ENCODE data around the gene DHRS1. TPM values are rescaled to one million over a fixed set of nuclear protein-coding genes. Genes with fewer than 3 reads are reported as not detected.
A peak's percentile ranks its signal among the peaks of the same experiment; 100 is the strongest.

Gene DHRS1
- total RNA-seq, 1 donor from 2014 or later: 6.3 TPM

DNA sequence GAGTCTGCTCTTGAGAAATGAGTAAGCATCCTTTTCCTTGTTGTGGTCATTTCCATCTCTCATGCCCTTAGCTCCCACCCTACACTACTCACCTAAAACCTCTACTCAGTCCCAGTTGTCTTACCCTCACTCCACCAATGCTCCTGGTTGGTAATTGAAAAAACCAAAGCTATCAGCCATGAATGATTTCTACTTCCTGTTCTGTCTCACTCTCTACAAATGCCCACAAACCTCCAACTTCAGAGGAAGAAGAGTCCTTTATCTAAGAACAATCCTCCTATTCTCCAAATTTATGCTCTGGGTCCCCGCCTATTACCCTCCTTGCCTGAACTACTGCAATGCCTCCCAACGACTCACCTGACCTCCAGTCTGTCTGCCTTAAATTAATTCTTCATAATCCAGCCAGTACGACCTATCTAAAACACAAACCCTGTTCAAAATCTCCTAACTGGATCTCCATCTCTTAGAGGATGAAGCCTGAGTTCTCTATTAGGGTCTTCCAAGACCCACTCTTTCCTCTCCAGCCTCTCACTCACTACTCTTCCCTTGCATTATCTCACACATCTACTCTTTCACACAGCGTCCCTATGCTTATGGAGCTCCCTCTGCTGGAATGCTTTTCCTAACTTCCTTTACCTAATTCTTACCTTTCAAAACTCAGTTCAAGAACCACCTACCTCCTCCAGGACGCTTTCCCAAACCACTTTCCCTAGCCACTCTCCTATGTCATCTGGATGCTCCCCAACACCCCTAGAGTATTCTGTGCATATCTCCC lies 2.2 kb downstream of the DHRS1 start:
- no peaks in the 10 kb centered on the region for H3K27me3 ChIP-seq (ENCODE audit: control insufficient read depth in 3 of 3, insufficient read depth in 3 of 3, low read length in 3 of 3)
- no peak overlapping the region for H3K4me3 ChIP-seq (ENCODE audit: low read length in 3 of 3)
- no peak overlapping the region for H3K27ac ChIP-seq (ENCODE audit: low read depth, low read length)
- peaks cover 12 to 31% (median 27%) of the 10 kb centered on the region in 3 donors for H3K36me3 ChIP-seq (ENCODE audit: control insufficient read depth in 3 of 3, insufficient read depth in 3 of 3, low read length in 3 of 3)
- no peak overlapping the region for H3K9ac ChIP-seq (ENCODE audit: low read depth in 1 of 3, low read length in 3 of 3)
- no peaks in the 10 kb centered on the region for H3K9me3 ChIP-seq (ENCODE audit: control insufficient read depth in 3 of 3, low read length in 3 of 3)
- peaks cover 19 to 32% (median 26%) of the 10 kb centered on the region in 3 donors for H3K4me1 ChIP-seq (ENCODE audit: control insufficient read depth in 3 of 3, insufficient read depth in 3 of 3, low read length in 3 of 3)

GRCh38 chr14:24296341-24297157 lies 3.0 kb downstream of the DHRS1 start:
- peaks cover 8 to 30% (median 27%) of the 10 kb centered on the region in 3 donors for H3K36me3 ChIP-seq (ENCODE audit: control insufficient read depth in 3 of 3, insufficient read depth in 3 of 3, low read length in 3 of 3)
- H3K27ac ChIP-seq (ENCODE audit: low read depth, low read length): no peak overlapping the region
- H3K9ac ChIP-seq (ENCODE audit: low read depth in 1 of 3, low read length in 3 of 3): peak overlapping the region in 1 of 3 donors; percentile 10
- H3K27me3 ChIP-seq (ENCODE audit: control insufficient read depth in 3 of 3, insufficient read depth in 3 of 3, low read length in 3 of 3): no peaks in the 10 kb centered on the region
- H3K4me3 ChIP-seq (ENCODE audit: low read length in 3 of 3): no peak overlapping the region
- peaks cover 19 to 32% (median 25%) of the 10 kb centered on the region in 3 donors for H3K4me1 ChIP-seq (ENCODE audit: control insufficient read depth in 3 of 3, insufficient read depth in 3 of 3, low read length in 3 of 3)
- H3K9me3 ChIP-seq (ENCODE audit: control insufficient read depth in 3 of 3, low read length in 3 of 3): no peaks in the 10 kb centered on the region

- Histone ChIP-seq H3K27ac (ENCODE audit: low read depth, low read length) (no peak overlapping the region), H3K9me3 (ENCODE audit: control insufficient read depth in 3 of 3, low read length in 3 of 3) (no peaks in the 10 kb centered on the region), H3K36me3 (ENCODE audit: control insufficient read depth in 3 of 3, insufficient read depth in 3 of 3, low read length in 3 of 3) (peaks cover 23 to 45% (median 43%) of the 10 kb centered on the region in 3 donors), H3K4me3 (ENCODE audit: low read length in 3 of 3) (no peak overlapping the region), H3K27me3 (ENCODE audit: control insufficient read depth in 3 of 3, insufficient read depth in 3 of 3, low read length in 3 of 3) (no peaks in the 10 kb centered on the region), H3K4me1 (ENCODE audit: control insufficient read depth in 3 of 3, insufficient read depth in 3 of 3, low read length in 3 of 3) (peaks cover under 1 to 10% (median 2%) of the 10 kb centered on the region in 3 donors), H3K9ac (ENCODE audit: low read depth in 1 of 3, low read length in 3 of 3) (no peak overlapping the region)
Observed at GRCh38 chr14:24293525-24293924, 6.1 kb downstream of the DHRS1 start.

DNA sequence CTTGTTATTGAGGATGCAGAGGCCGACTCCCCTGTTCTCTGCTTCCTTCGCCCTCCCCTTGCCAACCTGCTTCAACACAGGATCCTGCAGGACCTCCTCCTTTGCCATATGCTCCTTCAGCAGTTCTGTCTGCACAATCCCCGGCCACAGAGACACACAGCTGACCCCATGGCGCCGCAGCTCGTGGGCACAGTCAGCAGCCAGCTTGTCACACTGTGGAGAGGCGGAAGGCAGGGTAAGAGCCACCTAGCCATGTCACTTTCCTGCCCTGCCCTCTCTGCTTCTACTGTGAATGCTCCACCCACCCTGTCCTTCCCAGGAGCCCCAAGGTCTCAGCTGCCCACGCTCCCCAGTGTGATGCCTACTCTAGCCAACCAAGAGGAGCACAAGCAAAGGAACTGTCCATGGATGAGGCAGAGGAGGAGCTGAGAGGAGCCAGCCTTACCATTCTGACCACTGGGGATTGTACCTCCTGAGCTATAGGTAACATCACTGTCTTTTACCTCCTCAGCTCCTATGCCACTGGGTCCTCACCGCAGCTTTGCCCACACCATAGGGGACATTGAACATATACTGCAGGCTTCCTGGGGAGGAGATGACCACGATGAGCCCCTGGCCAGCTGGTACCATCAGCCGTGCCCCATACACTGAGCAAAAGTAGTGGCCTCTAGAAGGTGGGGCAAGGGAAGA lies 7.3 kb downstream of the DHRS1 start:
- Histone ChIP-seq H3K9ac (ENCODE audit: low read depth in 1 of 3, low read length in 3 of 3) (no peak overlapping the region), H3K4me3 (ENCODE audit: low read length in 3 of 3) (no peak overlapping the region), H3K36me3 (ENCODE audit: control insufficient read depth in 3 of 3, insufficient read depth in 3 of 3, low read length in 3 of 3) (peaks cover 23 to 45% (median 43%) of the 10 kb centered on the region in 3 donors), H3K27ac (ENCODE audit: low read depth, low read length) (no peak overlapping the region), H3K4me1 (ENCODE audit: control insufficient read depth in 3 of 3, insufficient read depth in 3 of 3, low read length in 3 of 3) (peaks cover 0 to 8% (median 2%) of the 10 kb centered on the region in 3 donors), H3K9me3 (ENCODE audit: control insufficient read depth in 3 of 3, low read length in 3 of 3) (no peaks in the 10 kb centered on the region), H3K27me3 (ENCODE audit: control insufficient read depth in 3 of 3, insufficient read depth in 3 of 3, low read length in 3 of 3) (no peaks in the 10 kb centered on the region)

GRCh38 chr14:24291446-24292117 lies 8.0 kb downstream of the DHRS1 start:
- Histone ChIP-seq H3K4me1 (ENCODE audit: control insufficient read depth in 3 of 3, insufficient read depth in 3 of 3, low read length in 3 of 3) (peaks cover 0 to 1% (median under 1%) of the 10 kb centered on the region in 3 donors), H3K27me3 (ENCODE audit: control insufficient read depth in 3 of 3, insufficient read depth in 3 of 3, low read length in 3 of 3) (no peaks in the 10 kb centered on the region), H3K9me3 (ENCODE audit: control insufficient read depth in 3 of 3, low read length in 3 of 3) (no peaks in the 10 kb centered on the region), H3K4me3 (ENCODE audit: low read length in 3 of 3) (no peak overlapping the region), H3K36me3 (ENCODE audit: control insufficient read depth in 3 of 3, insufficient read depth in 3 of 3, low read length in 3 of 3) (peaks cover 23 to 45% (median 43%) of the 10 kb centered on the region in 3 donors), H3K9ac (ENCODE audit: low read depth in 1 of 3, low read length in 3 of 3) (no peak overlapping the region), H3K27ac (ENCODE audit: low read depth, low read length) (no peak overlapping the region)

- peaks cover 23 to 38% (median 35%) of the 10 kb centered on the region in 3 donors for H3K36me3 ChIP-seq (ENCODE audit: control insufficient read depth in 3 of 3, insufficient read depth in 3 of 3, low read length in 3 of 3)
Observed at GRCh38 chr14:24290746-24291145, 8.8 kb downstream of the DHRS1 start.

GRCh38 chr14:24289649-24290280 lies 9.8 kb downstream of the DHRS1 start:
- Histone ChIP-seq H3K36me3 (ENCODE audit: control insufficient read depth in 3 of 3, insufficient read depth in 3 of 3, low read length in 3 of 3) (peaks cover 23 to 34% (median 29%) of the 10 kb centered on the region in 3 donors), H3K27me3 (ENCODE audit: control insufficient read depth in 3 of 3, insufficient read depth in 3 of 3, low read length in 3 of 3) (no peaks in the 10 kb centered on the region), H3K9me3 (ENCODE audit: control insufficient read depth in 3 of 3, low read length in 3 of 3) (no peaks in the 10 kb centered on the region), H3K4me1 (ENCODE audit: control insufficient read depth in 3 of 3, insufficient read depth in 3 of 3, low read length in 3 of 3) (no peaks in the 10 kb centered on the region), H3K27ac (ENCODE audit: low read depth, low read length) (no peak overlapping the region), H3K9ac (ENCODE audit: low read depth in 1 of 3, low read length in 3 of 3) (no peak overlapping the region), H3K4me3 (ENCODE audit: low read length in 3 of 3) (no peak overlapping the region)

More at GRCh38 chr14:24290746-24291145, 8.8 kb downstream of the DHRS1 start:
- H3K4me3 ChIP-seq (ENCODE audit: low read length in 3 of 3): no peak overlapping the region
- no peaks in the 10 kb centered on the region for H3K27me3 ChIP-seq (ENCODE audit: control insufficient read depth in 3 of 3, insufficient read depth in 3 of 3, low read length in 3 of 3)
- H3K27ac ChIP-seq (ENCODE audit: low read depth, low read length): no peak overlapping the region
- no peaks in the 10 kb centered on the region for H3K4me1 ChIP-seq (ENCODE audit: control insufficient read depth in 3 of 3, insufficient read depth in 3 of 3, low read length in 3 of 3)
- H3K9ac ChIP-seq (ENCODE audit: low read depth in 1 of 3, low read length in 3 of 3): no peak overlapping the region
- no peaks in the 10 kb centered on the region for H3K9me3 ChIP-seq (ENCODE audit: control insufficient read depth in 3 of 3, low read length in 3 of 3)

DNA sequence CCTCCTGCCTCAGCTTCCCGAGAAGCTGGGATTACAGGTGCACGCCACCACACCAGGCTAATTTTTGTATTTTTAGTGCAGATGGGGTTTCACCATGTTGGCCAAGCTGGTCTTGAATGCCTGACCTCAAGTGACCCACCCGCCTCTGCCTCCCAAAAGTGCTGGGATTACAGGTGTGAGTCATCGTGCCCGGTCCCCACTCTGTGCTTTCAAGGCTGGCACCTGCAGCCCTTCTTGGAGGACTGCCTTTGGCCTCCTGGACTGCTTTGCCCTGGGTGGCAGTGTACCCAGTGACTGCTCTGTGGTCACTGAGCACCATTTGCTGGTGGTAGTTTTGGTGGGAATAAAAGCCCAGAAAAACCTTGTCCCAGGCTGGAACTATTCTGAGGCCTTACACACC lies 12.6 kb downstream of the DHRS1 start:
- Histone ChIP-seq H3K9ac (ENCODE audit: low read depth in 1 of 3, low read length in 3 of 3) (no peak overlapping the region), H3K4me1 (ENCODE audit: control insufficient read depth in 3 of 3, insufficient read depth in 3 of 3, low read length in 3 of 3) (no peaks in the 10 kb centered on the region)

GRCh38 chr14:24285351-24285750 lies 14.2 kb downstream of the DHRS1 start:
- peaks cover 0 to 5% (median 0%) of the 10 kb centered on the region in 3 donors for H3K4me1 ChIP-seq (ENCODE audit: control insufficient read depth in 3 of 3, insufficient read depth in 3 of 3, low read length in 3 of 3)
- H3K36me3 ChIP-seq (ENCODE audit: control insufficient read depth in 3 of 3, insufficient read depth in 3 of 3, low read length in 3 of 3): peaks cover 9 to 12% (median 11%) of the 10 kb centered on the region in 3 donors
- no peak overlapping the region for H3K27ac ChIP-seq (ENCODE audit: low read depth, low read length)
- H3K4me3 ChIP-seq (ENCODE audit: low read length in 3 of 3): no peak overlapping the region
- H3K27me3 ChIP-seq (ENCODE audit: control insufficient read depth in 3 of 3, insufficient read depth in 3 of 3, low read length in 3 of 3): no peaks in the 10 kb centered on the region
- H3K9ac ChIP-seq (ENCODE audit: low read depth in 1 of 3, low read length in 3 of 3): no peak overlapping the region
- no peaks in the 10 kb centered on the region for H3K9me3 ChIP-seq (ENCODE audit: control insufficient read depth in 3 of 3, low read length in 3 of 3)

More for the DNA sequence above, 12.6 kb downstream of the DHRS1 start:
- no peak overlapping the region for H3K4me3 ChIP-seq (ENCODE audit: low read length in 3 of 3)
- peaks cover 15 to 26% (median 23%) of the 10 kb centered on the region in 3 donors for H3K36me3 ChIP-seq (ENCODE audit: control insufficient read depth in 3 of 3, insufficient read depth in 3 of 3, low read length in 3 of 3)
- no peaks in the 10 kb centered on the region for H3K9me3 ChIP-seq (ENCODE audit: control insufficient read depth in 3 of 3, low read length in 3 of 3)
- no peak overlapping the region for H3K27ac ChIP-seq (ENCODE audit: low read depth, low read length)
- H3K27me3 ChIP-seq (ENCODE audit: control insufficient read depth in 3 of 3, insufficient read depth in 3 of 3, low read length in 3 of 3): no peaks in the 10 kb centered on the region
